ENCODE measurements around the gene PIP5K1A.

DNA sequence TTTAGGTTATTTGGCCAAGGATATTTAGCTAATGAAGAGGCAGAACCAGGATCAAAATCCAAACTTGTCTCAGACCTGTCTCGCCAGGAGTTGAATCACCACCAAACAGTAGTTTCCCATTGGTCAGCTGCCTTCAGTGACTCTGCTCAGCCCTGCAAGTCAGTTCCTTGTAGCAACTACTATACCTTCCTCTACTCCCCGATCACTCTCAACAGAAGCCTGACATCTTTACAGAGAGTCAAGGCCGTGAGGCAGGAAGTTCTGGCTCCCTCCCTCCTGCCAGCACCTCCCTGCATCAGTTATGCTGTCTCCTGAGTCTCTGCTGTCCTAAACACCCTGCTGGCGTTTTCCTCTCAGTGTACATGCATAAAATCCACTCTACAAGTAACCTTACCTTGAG is 69.4 kb downstream of the PIP5K1A start:
- TF ChIP-seq CTCF (IDR thresholded peaks at IDR 0.05) (no peak), POLR2A (IDR thresholded peaks at IDR 0.05) (no peak), POLR2AphosphoS5 (IDR thresholded peaks at IDR 0.05) (no peak)
